Panc1 (cell line): Measurements from ENCODE around the gene LAMTOR3. TPM values are rescaled to one million over a fixed set of nuclear protein-coding genes. Genes with fewer than 3 reads are reported as not detected.

ENCODE experiments used
- ATAC-seq: fragments of 200-7000 bp; cut with Tn5 transposase; 2 replicates; pipeline ENCODE4 v1.9.1; 2020; ENCODE audit warnings: mild to moderate bottlenecking, moderate library complexity
- BruUV-seq: library from RNA; stranded (reverse); fragments of 400-500 nt; replicated peaks from 2 replicates; lab custom pipeline; 2021; lab: Mats Ljungman, UMichigan
- CTCF ChIA-PET: fragments of 300-600 bp; sonication (Branson Sonifier 250); formaldehyde crosslinking; loops from one replicate; lab custom pipeline; 2022; ENCODE audit warnings: antibody characterized with exemption; lab: Charles Lee
- POLR2A ChIA-PET: fragments of 300-600 bp; sonication (Branson Sonifier 250); formaldehyde crosslinking; loops from one replicate; lab custom pipeline; 2022; ENCODE audit warnings: antibody characterized with exemption; lab: Charles Lee
- DNase-seq: peaks from one replicate; pipeline ENCODE4 v3.0.0-alpha.2; 2010; ENCODE audit warnings: low read depth, low spot score
- H3K27ac ChIP-seq: 2 replicates; pipeline ENCODE4 v1.5.1; 2011; ENCODE audit warnings: mild to moderate bottlenecking, low read length, inconsistent platforms
- H3K27me3 ChIP-seq: fragments of 200-500 bp; sonication (Bioruptor generic); 2 replicates; pipeline ENCODE4 v1.6.0; 2014; ENCODE audit warnings: low read length, inconsistent platforms; ENCODE audit not compliant: control insufficient read depth, insufficient read depth
- H3K36me3 ChIP-seq: fragments of 200-500 bp; sonication (Bioruptor generic); 2 replicates; pipeline ENCODE4 v1.5.1; 2014; ENCODE audit warnings: inconsistent platforms, mild to moderate bottlenecking, low read length, moderate library complexity; ENCODE audit not compliant: control insufficient read depth, insufficient read depth
- H3K4me1 ChIP-seq: 2 replicates; pipeline ENCODE4 v1.5.1; 2011; ENCODE audit warnings: inconsistent platforms, mild to moderate bottlenecking, low read length, moderate library complexity; ENCODE audit not compliant: control insufficient read depth, insufficient read depth
- H3K4me3 ChIP-seq, 2 experiments: 2 replicates each; pipeline ENCODE4 v1.5.1; 2011 to 2012; ENCODE audit warnings: low read depth in 2 of 2, low read length in 2 of 2, mild to moderate bottlenecking in 2 of 2, inconsistent platforms in 1 of 2, moderate library complexity in 1 of 2
- H3K9me3 ChIP-seq: fragments of 200-500 bp; sonication (Bioruptor generic); 2 replicates; pipeline ENCODE4 v1.5.1; 2014; ENCODE audit warnings: low read depth, mild to moderate bottlenecking, inconsistent platforms, low read length, moderate library complexity; ENCODE audit not compliant: control insufficient read depth, insufficient read depth
- CTCF ChIP-seq: fragments of 450-650 bp; IDR thresholded peaks from 2 replicates; pipeline ENCODE4 v1.5.1; 2017; ENCODE audit warnings: mild to moderate bottlenecking
- POLR2AphosphoS5 ChIP-seq: IDR thresholded peaks from 2 replicates; pipeline ENCODE4 v1.6.1; 2012; ENCODE audit warnings: mild to moderate bottlenecking, low read depth, low read length, moderate library complexity
- REST ChIP-seq, 2 experiments: IDR thresholded peaks; 2 replicates each; pipeline ENCODE4 v1.6.1; 2011 to 2012; ENCODE audit warnings: low read depth in 2 of 2, control low read depth in 1 of 2, low read length in 1 of 2, mild to moderate bottlenecking in 1 of 2, moderate library complexity in 1 of 2; ENCODE audit not compliant: insufficient read depth in 1 of 2
- SIN3A ChIP-seq: IDR thresholded peaks from 2 replicates; pipeline ENCODE4 v1.6.1; 2012; ENCODE audit warnings: low read depth, mild to moderate bottlenecking, low read length, moderate library complexity, borderline replicate concordance; ENCODE audit not compliant: insufficient read depth
- TCF7L2 ChIP-seq: IDR thresholded peaks from 2 replicates; pipeline ENCODE4 v1.6.1; 2011; ENCODE audit warnings: mild to moderate bottlenecking, low read depth, low read length, inconsistent platforms
- in situ Hi-C: cut with HindIII; loops from 2 replicates; pipeline ENCODE4 v1.10.0; 2016; ENCODE audit warnings: low sequenced_read_pairs, low pct_unique_long_range_greater_than_20kb
- intact Hi-C: fragments of 100-400 bp; cut with micrococcal nuclease; formaldehyde crosslinking; loops from one replicate; pipeline ENCODE4 v1.10.0; 2022; ENCODE audit not compliant: unreplicated experiment
- total RNA-seq: library from RNA; stranded (reverse); gene quantifications from one replicate; pipeline ENCODE4 v1.2.1, GENCODE V29; 2021; ENCODE audit not compliant: unreplicated experiment

The LAMTOR3 gene
- total RNA-seq, 1 experiment from 2014 or later: 20.3 TPM

- no peaks in the 10 kb centered on the region for H3K9me3 ChIP-seq
- in situ Hi-C loops: no loop called here
These were observed 38.5 kb downstream of the LAMTOR3 start for GRCh38 chr4:99855678-99856077.

GRCh38 chr4:99853999-99854398 lies 40.2 kb downstream of the LAMTOR3 start:
- no TSS peak for BruUV-seq
- in situ Hi-C loops: no loop called here
- ChIA-PET POLR2A (no interaction called here), CTCF (no interaction called here)
- TF ChIP-seq TCF7L2 (no peak), POLR2AphosphoS5 (no peak), SIN3A (no peak), REST (IDR thresholded peaks at IDR 0.05; ENCODE audit: insufficient read depth in 1 of 2, low read depth in 2 of 2, low read length in 1 of 2) (no peak), CTCF (no peak)
- ATAC-seq: no peak
- Histone ChIP-seq H3K4me3 (no peak overlapping the region), H3K9me3 (no peaks in the 10 kb centered on the region), H3K27me3 (no peaks in the 10 kb centered on the region; the same call in 1 of the 2 replicates), H3K4me1 (no peaks in the 10 kb centered on the region), H3K36me3 (no peaks in the 10 kb centered on the region), H3K27ac (no peak overlapping the region)
- intact Hi-C loops: loop anchor here (2.0 kb wide), 1 partner anchor 15 kb away; no protein-coding TSS in a partner anchor
- no peak for DNase-seq

More at GRCh38 chr4:99855678-99856077, 38.5 kb downstream of the LAMTOR3 start:
- no TSS peak for BruUV-seq
- ATAC-seq (no peak), DNase-seq (no peak)
- intact Hi-C loops: no loop called here
- Histone ChIP-seq H3K4me1 (no peaks in the 10 kb centered on the region), H3K4me3 (no peak overlapping the region), H3K27me3 (no peaks in the 10 kb centered on the region; the same call in none of the 2 replicates), H3K27ac (no peak overlapping the region), H3K36me3 (no peaks in the 10 kb centered on the region; the same call in 1 of the 2 replicates)
- CTCF ChIA-PET: no interaction called here
- POLR2A ChIA-PET: no interaction called here
- TF ChIP-seq REST (IDR thresholded peaks at IDR 0.05; ENCODE audit: insufficient read depth in 1 of 2, low read depth in 2 of 2, low read length in 1 of 2) (no peak), POLR2AphosphoS5 (no peak), CTCF (no peak), TCF7L2 (no peak), SIN3A (no peak)
